GM21737 (cell line): ENCODE measurements around the gene SLC50A1.

Experiments
- ATAC-seq: cut with Tn5 transposase; IDR thresholded peaks from one replicate; pipeline ENCODE4 v1.9.1; 2021; ENCODE audit warnings: mild to moderate bottlenecking, moderate library complexity; ENCODE audit not compliant: unreplicated experiment

The SLC50A1 gene

GRCh38 chr1:155169541-155169940 lies 33.9 kb downstream of the SLC50A1 start:
- no peak for ATAC-seq

GRCh38 chr1:155170101-155170785 lies 34.6 kb downstream of the SLC50A1 start:
- ATAC-seq = no peak

GRCh38 chr1:155170806-155171205 lies 35.2 kb downstream of the SLC50A1 start:
- ATAC-seq = no peak

GRCh38 chr1:155171836-155172731 lies 36.4 kb downstream of the SLC50A1 start:
- ATAC-seq = no peak

- peak; percentile 52 for ATAC-seq
Observed at GRCh38 chr1:155172732-155173477, 37.3 kb downstream of the SLC50A1 start, which contains the start of gene KRTCAP2. TSS of gene KRTCAP2 (minus strand) at chr1:155173304. CDS start at chr1:155173224, 80 bp downstream.

- ATAC-seq = no peak
Observed at GRCh38 chr1:155173478-155174323, 38.0 kb downstream of the SLC50A1 start, which contains the start of gene TRIM46. TSS of gene TRIM46 (plus strand) at chr1:155173849. CDS start at chr1:155173967, 118 bp downstream.

- no peak for ATAC-seq
Observed at GRCh38 chr1:155174324-155175280, 39.0 kb downstream of the SLC50A1 start.

GRCh38 chr1:155175281-155175926 lies 39.8 kb downstream of the SLC50A1 start:
- ATAC-seq = no peak

GRCh38 chr1:155175927-155176371 lies 40.3 kb downstream of the SLC50A1 start:
- no peak for ATAC-seq

- ATAC-seq = no peak
Observed at GRCh38 chr1:155176544-155177071, 41.0 kb downstream of the SLC50A1 start.

GRCh38 chr1:155177192-155177917 lies 41.7 kb downstream of the SLC50A1 start:
- no peak for ATAC-seq

GRCh38 chr1:155177918-155178281 lies 42.2 kb downstream of the SLC50A1 start:
- ATAC-seq = no peak

- no peak for ATAC-seq
Observed at GRCh38 chr1:155178441-155179111, 42.9 kb downstream of the SLC50A1 start.

- no peak for ATAC-seq
Observed at GRCh38 chr1:155179112-155180031, 43.7 kb downstream of the SLC50A1 start.

GRCh38 chr1:155181371-155182051 lies 45.9 kb downstream of the SLC50A1 start:
- ATAC-seq = no peak
